Measurements from ENCODE around the gene IMMP2L.

DNA sequence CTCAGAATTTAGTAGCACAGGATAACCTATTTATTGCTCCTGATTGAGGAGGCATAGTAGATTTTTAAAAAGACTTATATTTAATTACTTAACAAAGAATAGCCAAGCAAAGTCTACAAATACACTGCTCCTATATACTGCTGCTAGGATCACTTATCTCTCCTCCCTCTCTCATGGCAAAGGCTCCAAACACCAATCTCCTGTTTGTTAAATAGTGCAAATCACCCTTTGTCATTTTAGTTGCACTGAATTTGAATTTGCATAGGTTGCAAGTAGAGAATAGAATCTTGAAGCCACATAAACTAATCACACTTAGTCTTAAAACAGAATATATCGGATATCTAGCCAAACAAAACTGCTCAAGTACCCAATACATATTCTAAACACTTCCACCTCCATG, 690.4 kb downstream of the IMMP2L start:
- TF ChIP-seq EZH2 (IDR thresholded peaks at IDR 0.05; ENCODE audit: borderline replicate concordance, low read depth, low read length, severe bottlenecking): no peak
- TF ChIP-seq, protein P1, sequence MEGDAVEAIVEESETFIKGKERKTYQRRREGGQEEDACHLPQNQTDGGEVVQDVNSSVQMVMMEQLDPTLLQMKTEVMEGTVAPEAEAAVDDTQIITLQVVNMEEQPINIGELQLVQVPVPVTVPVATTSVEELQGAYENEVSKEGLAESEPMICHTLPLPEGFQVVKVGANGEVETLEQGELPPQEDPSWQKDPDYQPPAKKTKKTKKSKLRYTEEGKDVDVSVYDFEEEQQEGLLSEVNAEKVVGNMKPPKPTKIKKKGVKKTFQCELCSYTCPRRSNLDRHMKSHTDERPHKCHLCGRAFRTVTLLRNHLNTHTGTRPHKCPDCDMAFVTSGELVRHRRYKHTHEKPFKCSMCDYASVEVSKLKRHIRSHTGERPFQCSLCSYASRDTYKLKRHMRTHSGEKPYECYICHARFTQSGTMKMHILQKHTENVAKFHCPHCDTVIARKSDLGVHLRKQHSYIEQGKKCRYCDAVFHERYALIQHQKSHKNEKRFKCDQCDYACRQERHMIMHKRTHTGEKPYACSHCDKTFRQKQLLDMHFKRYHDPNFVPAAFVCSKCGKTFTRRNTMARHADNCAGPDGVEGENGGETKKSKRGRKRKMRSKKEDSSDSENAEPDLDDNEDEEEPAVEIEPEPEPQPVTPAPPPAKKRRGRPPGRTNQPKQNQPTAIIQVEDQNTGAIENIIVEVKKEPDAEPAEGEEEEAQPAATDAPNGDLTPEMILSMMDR (IDR thresholded peaks at IDR 0.05; ENCODE audit: borderline replicate concordance, extremely low read depth, low read length, poor library complexity, severe bottlenecking): no peak
